Small intestine (tissue), 7 donors: ENCODE data around the gene PITRM1. TPM values are rescaled to one million over a fixed set of nuclear protein-coding genes. Genes with fewer than 3 reads are reported as not detected.
"Not testable (repeated sequence)": the region's sequence is repeated elsewhere in the genome, so short reads cannot be mapped to it uniquely, and the experiment has no call there.

ENCODE experiments used
- DNase-seq, 2 donors: peaks; one replicate each; pipeline versions ENCODE4 v3.0.0 to v3.0.0-alpha.2; 2013
- FAIRE-seq: peaks from 2 replicates; lab custom pipeline; 2012; peaks lifted over from hg19 to GRCh38; lab: Jason Lieb, UNC
- H3K27ac ChIP-seq, 3 donors: one replicate each; pipeline ENCODE4 v1.5.1; 2013; ENCODE audit warnings: low read length in 2 of 3, mild to moderate bottlenecking in 2 of 3, control low read depth in 1 of 3, inconsistent platforms in 1 of 3, low read depth in 1 of 3, moderate library complexity in 1 of 3
- H3K27me3 ChIP-seq, 3 donors: one replicate each; pipeline ENCODE4 v1.6.1; 2013; ENCODE audit warnings: low read length in 3 of 3, inconsistent platforms in 1 of 3; ENCODE audit not compliant: control insufficient read depth in 3 of 3, insufficient read depth in 3 of 3
- H3K36me3 ChIP-seq, 3 donors: one replicate each; pipeline ENCODE4 v1.6.1; 2013; ENCODE audit warnings: low read length in 3 of 3, inconsistent platforms in 1 of 3, low read depth in 1 of 3, mild to moderate bottlenecking in 1 of 3, moderate library complexity in 1 of 3; ENCODE audit not compliant: control insufficient read depth in 3 of 3, insufficient read depth in 2 of 3
- H3K4me1 ChIP-seq, 3 donors: one replicate each; pipeline ENCODE4 v1.6.1; 2013; ENCODE audit warnings: low read length in 2 of 3, inconsistent platforms in 1 of 3, low read depth in 1 of 3, mild to moderate bottlenecking in 1 of 3, moderate library complexity in 1 of 3; ENCODE audit not compliant: control insufficient read depth in 3 of 3, insufficient read depth in 2 of 3
- H3K4me3 ChIP-seq, 3 donors: one replicate each; pipeline ENCODE4 v1.5.1; 2013; ENCODE audit warnings: low read length in 3 of 3, control low read depth in 1 of 3, inconsistent platforms in 1 of 3, low read depth in 1 of 3, mild to moderate bottlenecking in 1 of 3, moderate library complexity in 1 of 3
- H3K9me3 ChIP-seq, 2 donors: one replicate each; pipeline ENCODE4 v1.6.1; 2013; ENCODE audit warnings: low read depth in 1 of 2, low read length in 1 of 2; ENCODE audit not compliant: control insufficient read depth in 2 of 2, insufficient read depth in 1 of 2
- WGBS, 3 donors: extraction: QIAGEN DNeasy Blood & Tissue Kit; methylation state at CpG; one replicate each; pipeline ENCODE4 v1.1.7; 2013; 5-methylcytosine and 5-hydroxymethylcytosine counted together
- polyA plus RNA-seq, 4 donors: library from polyadenylated mRNA; stranded (reverse) in 3 of 4; unstranded in 1 of 4; fragments of 200-250 nt in 3 of 4; fragments of 120-200 nt in 1 of 4; gene quantifications; one replicate each; pipeline versions ENCODE4 v1.2.1 to v1.2.3, GENCODE V29; 2013
- donor health status: healthy with polysubstance abuse.
- donor health status: control.
- donor health status: control.
- donor health status: Bipolar disorder and iron deficiency.
- donor health status: healthy.

PITRM1 gene
- polyA plus RNA-seq, 4 donors, result 33.1 to 51.5 (median 46.0) TPM

DNA sequence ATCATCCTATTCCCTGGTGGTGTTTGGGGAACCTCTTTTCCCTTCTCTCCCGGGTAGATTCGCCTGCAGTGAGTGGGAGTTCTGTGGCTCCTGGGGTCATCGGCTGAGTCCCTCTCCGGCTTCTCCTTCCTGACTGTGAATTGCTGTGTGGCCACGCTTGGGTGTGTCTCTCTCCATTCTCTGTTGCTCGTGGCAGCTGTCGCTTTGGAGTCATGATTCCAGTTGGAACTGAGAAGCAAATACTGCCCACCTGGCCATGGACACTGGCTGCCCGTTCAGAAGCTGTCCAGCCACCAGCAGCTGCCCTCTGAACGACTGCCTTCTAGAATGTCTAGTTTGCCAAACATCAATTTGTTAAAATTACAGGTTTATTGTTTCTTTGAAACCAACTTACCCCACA lies 23.1 kb upstream of the PITRM1 start:
- Histone ChIP-seq H3K4me3 (no peak overlapping the region), H3K36me3 (no peaks in the 10 kb centered on the region), H3K27ac (no peak overlapping the region), H3K9me3 (no peaks in the 10 kb centered on the region), H3K4me1 (peaks cover 0 to 4% (median 0%) of the 10 kb centered on the region in 3 donors), H3K27me3 (peaks cover 0 to 21% (median 2%) of the 10 kb centered on the region in 3 donors)
- DNase-seq (no peak), FAIRE-seq (no peak)
- WGBS, 3 donors, result 75 to 87% (median 87%) methylated on average over 9 of the region's 9 CpGs

DNA sequence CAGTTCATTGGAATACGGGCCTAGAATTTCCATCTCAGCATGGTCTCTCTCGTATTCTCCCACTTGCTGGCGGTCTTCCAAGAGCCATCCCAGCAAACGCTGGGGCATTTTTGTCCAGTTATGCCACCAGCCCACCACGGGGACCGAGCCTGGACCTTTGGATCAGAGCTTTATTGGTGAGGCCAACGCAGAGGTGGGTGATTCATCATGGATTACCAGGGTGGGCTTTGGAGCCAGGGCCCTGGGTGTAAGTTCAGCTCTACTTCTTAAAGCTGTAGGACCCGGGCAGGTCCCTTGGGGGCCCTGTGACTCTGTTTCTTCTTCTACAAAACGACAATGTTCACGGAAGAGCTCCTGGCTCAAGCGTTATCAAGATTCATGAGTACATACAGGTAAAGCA lies 22.7 kb upstream of the PITRM1 start:
- DNase-seq (no peak), FAIRE-seq (no peak)
- Histone ChIP-seq H3K36me3 (no peaks in the 10 kb centered on the region), H3K4me1 (peaks cover 0 to 4% (median 0%) of the 10 kb centered on the region in 3 donors), H3K9me3 (no peaks in the 10 kb centered on the region), H3K27me3 (peaks cover 0 to 21% (median 2%) of the 10 kb centered on the region in 3 donors), H3K27ac (no peak overlapping the region), H3K4me3 (no peak overlapping the region)
- WGBS, 3 donors, result 72 to 88% (median 75%) methylated on average over 11 of the region's 11 CpGs

DNA sequence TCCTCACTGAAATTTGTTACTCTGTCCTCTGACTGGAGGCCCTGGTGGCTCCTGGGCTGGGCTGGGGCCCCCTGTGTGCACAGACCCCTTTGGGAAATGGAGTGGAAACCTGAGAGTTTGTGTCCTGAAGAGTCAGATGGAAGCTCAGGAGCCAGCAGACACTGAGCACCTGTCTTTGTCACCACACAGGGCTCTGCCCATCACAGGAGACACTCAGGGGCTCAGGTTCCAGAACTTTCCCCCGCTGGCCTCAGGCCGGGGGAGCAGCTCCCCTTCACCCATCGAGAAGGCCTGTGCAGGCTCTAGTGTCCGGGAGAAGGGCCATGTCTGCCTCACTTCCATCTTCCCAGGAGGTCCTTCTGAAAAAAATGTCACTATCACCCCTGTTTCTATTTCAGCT lies 22.3 kb upstream of the PITRM1 start:
- H3K9me3 ChIP-seq, result no peaks in the 10 kb centered on the region

DNA sequence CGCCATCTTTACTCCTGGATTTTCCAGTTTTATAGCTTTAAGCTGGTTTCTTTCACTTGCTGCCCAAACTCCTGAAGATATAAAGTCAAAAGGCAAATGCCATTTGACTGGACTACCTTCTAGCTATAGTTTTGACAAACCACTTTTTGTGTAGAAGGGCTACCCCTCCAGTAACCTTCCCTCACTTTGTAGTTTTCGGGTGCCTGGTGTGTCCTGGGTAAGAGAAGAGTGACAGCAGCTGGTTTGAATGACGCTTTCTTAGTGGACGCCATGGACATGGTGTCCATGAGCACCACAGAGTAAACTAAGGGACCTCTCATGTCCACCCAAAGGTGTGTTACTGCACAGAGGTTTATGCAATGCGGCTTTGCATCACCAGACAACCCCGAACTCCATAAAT lies 21.2 kb upstream of the PITRM1 start:
- Histone ChIP-seq H3K27ac (no peak overlapping the region), H3K27me3 (peaks cover 0 to 16% (median 2%) of the 10 kb centered on the region in 3 donors), H3K4me3 (no peak overlapping the region), H3K36me3 (no peaks in the 10 kb centered on the region), H3K9me3 (no peaks in the 10 kb centered on the region), H3K4me1 (peaks cover 0 to 4% (median 0%) of the 10 kb centered on the region in 3 donors)
- 85 to 91% (median 89%) methylated on average over 6 of the region's 6 CpGs for WGBS, 3 donors
- FAIRE-seq (no peak), DNase-seq (no peak)

More for the DNA sequence above, 22.3 kb upstream of the PITRM1 start:
- Histone ChIP-seq H3K27ac (no peak overlapping the region), H3K27me3 (peaks cover 0 to 21% (median 2%) of the 10 kb centered on the region in 3 donors), H3K4me1 (peaks cover 0 to 4% (median 0%) of the 10 kb centered on the region in 3 donors), H3K4me3 (no peak overlapping the region), H3K36me3 (no peaks in the 10 kb centered on the region)
- no peak for FAIRE-seq
- 91 to 96% (median 95%) methylated on average over 4 of the region's 4 CpGs for WGBS, 3 donors
- no peak for DNase-seq

DNA sequence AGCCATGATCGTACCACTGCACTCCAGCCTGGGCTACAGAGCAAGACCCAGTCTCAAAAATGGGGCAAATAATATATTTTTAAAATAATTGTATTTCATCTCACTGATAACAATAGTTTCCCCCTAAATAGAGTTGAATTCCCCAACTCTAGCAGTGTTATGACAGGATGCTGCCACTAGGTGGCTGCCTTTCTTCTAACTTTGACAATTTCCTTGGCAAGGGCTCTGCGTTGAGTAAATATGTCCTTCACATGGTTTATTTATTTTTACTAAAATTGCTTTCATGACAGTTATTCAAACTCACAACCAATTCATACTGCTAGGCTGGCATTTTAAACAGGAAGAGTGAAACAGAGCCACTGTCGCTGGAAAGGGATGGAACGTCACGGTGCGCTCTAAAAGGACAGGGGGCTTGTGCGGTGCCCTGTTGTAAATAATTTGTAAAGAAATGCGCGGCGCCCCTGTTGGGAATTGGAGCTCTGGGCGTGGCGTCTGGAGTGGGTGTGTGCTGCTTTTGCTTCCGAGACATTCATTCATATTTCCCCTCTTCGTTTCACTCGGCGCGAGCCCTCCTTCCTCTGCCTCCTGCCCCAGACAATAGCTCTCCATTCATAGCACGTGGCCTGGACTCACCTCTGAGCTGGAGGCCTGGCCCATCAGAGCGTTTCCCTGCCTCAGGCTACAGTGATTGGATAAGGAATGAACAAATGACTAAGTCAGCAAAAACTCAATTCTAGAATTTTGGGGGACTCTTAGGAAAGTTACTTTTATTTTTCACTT lies 20.5 kb upstream of the PITRM1 start:
- H3K4me3 ChIP-seq, result peak overlapping the region in 1 of 3 donors; percentile 18
- peaks cover 0 to 9% (median 2%) of the 10 kb centered on the region in 3 donors for H3K27me3 ChIP-seq
- 31 to 49% (median 47%) methylated on average over 19 of the region's 19 CpGs for WGBS, 3 donors
- H3K36me3 ChIP-seq, result no peaks in the 10 kb centered on the region
- H3K9me3 ChIP-seq, result no peaks in the 10 kb centered on the region
- peak; percentile 41 to 51 for DNase-seq
- H3K4me1 ChIP-seq, result peaks cover 0 to 4% (median 0%) of the 10 kb centered on the region in 3 donors
- no peak overlapping the region for H3K27ac ChIP-seq
- no peak for FAIRE-seq

DNA sequence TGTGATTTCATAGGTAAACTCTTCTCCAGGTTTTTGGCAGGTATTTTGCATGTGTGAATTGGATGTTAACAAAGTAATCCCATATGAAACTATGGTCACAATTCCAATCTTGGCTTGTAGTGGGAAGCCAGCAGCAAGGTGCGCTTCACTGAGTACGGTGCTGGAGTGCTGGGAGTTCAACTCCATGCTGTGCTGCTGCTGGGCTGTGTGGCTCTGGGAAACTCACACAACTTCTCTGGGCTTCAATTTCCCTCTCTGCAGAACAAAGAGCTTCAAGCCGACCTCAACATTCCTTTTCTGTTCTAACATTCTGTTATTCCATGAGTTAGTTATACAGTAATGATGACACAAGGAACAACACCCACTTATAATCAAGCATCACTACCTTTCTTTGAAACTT lies 18.2 kb upstream of the PITRM1 start:
- DNase-seq (no peak), FAIRE-seq (no peak)
- H3K4me3 ChIP-seq, result no peak overlapping the region
- H3K27ac ChIP-seq, result no peak overlapping the region
- 87 to 94% (median 88%) methylated on average over 3 of the region's 3 CpGs for WGBS, 3 donors
- H3K9me3 ChIP-seq, result no peaks in the 10 kb centered on the region
- no peaks in the 10 kb centered on the region for H3K36me3 ChIP-seq
- H3K4me1 ChIP-seq, result no peaks in the 10 kb centered on the region
- H3K27me3 ChIP-seq, result peaks cover 0 to 5% (median 2%) of the 10 kb centered on the region in 3 donors

DNA sequence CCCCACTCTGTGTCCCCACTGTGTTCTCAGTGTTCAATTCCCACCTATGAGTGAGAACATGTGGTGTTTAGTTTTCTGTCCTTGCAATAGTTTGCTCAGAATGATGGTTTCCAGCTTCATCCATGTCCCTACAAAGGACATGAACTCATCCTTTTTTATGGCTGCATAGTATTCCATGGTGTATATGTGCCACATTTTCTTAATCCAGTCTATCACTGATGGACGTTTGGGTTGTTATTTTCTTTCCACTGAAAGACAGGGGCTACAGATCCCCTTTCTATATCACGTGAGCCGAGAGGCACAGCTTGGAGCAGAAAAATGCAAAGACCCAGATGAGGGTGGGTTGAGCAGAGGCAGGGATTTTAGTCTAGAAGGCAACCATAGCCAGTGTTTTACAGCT lies 14.6 kb upstream of the PITRM1 start:
- not testable (repeated sequence) for FAIRE-seq, H3K27me3 ChIP-seq, H3K27ac ChIP-seq, H3K4me3 ChIP-seq, H3K36me3 ChIP-seq, H3K4me1 ChIP-seq, DNase-seq, H3K9me3 ChIP-seq
- 73 to 85% (median 83%) methylated on average over 3 of the region's 3 CpGs for WGBS, 3 donors

DNA sequence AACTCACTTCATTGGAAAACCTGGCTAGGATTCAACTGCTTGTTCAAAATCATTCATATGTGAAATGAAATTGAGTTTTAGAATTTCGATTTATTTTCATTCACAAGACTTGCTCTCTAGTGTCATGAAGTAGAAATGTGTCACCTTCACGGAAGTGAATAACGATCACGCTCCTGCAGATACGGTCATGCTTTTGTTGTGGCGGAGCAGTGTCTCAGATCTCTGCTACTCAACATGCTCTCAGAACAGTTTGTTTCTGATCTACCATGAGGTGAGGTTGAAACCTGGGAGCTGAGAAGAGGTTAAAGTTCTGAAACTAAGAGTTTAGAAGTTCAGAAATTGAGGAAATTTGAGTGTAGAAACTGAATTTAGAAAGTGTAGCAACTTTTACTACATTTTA lies 13.8 kb upstream of the PITRM1 start:
- peaks cover 0 to 7% of the 10 kb centered on the region in 2 donors for H3K9me3 ChIP-seq
- WGBS, 3 donors, result 80 to 85% (median 83%) methylated on average over 6 of the region's 6 CpGs
- FAIRE-seq, result no peak

More for the DNA sequence above, 13.8 kb upstream of the PITRM1 start:
- H3K27ac ChIP-seq, result no peak overlapping the region
- no peaks in the 10 kb centered on the region for H3K36me3 ChIP-seq
- H3K27me3 ChIP-seq, result peaks cover 0 to 3% (median 2%) of the 10 kb centered on the region in 3 donors
- DNase-seq, result no peak
- no peak overlapping the region for H3K4me3 ChIP-seq
- H3K4me1 ChIP-seq, result no peaks in the 10 kb centered on the region
